ENCODE data around the gene GPRC5C. TPM values are rescaled to one million over a fixed set of nuclear protein-coding genes. Genes with fewer than 3 reads are reported as not detected.

GPRC5C gene
- total RNA-seq (under 1 TPM in 1 of 2 experiments, not detected in 1; 0.27 TPM), polyA plus RNA-seq (not detected)

- Histone ChIP-seq H3K27ac (ENCODE audit: low read depth, low read length) (peak within 1 kb of the TSS; percentile 75), H3K9me3 (ENCODE audit: low read length) (no peaks in the 10 kb centered on the region), H3K4me1 (ENCODE audit: insufficient read depth, low read length) (no peaks in the 10 kb centered on the region), H3K36me3 (ENCODE audit: insufficient read depth, low read length) (no peaks in the 10 kb centered on the region), H3K4me3 (ENCODE audit: low read length) (peak within 1 kb of the TSS; percentile 19), H3K27me3 (ENCODE audit: insufficient read depth, low read length, poor library complexity, severe bottlenecking) (peaks cover 13% of the 10 kb centered on the region)
- Mint-ChIP-seq H3K9me3 (peaks cover 0 to 5% (median 3%) of the 10 kb centered on the region in 5 donors), H3K4me3 (peak within 1 kb of the TSS in 6 of 7 donors; percentile 38 to 88 (median 72)), H3K36me3 (peaks cover 0 to 4% (median 0%) of the 10 kb centered on the region in 3 donors), H3K27me3 (peaks cover 27 to 55% of the 10 kb centered on the region in 2 donors), H3K27ac (no peak within 1 kb of the TSS), H3K4me1 (peaks cover 6 to 20% (median 15%) of the 10 kb centered on the region in 3 donors)
- ChIA-PET CTCF (interaction anchor here (1.1 kb wide), 1 partner anchor 52 kb away, joined by 3 read pairs; no protein-coding TSS in a partner anchor), POLR2A (no interaction called here)
- peak in 3 of 5 donors; percentile 19 to 62 (median 24) for DNase-seq
Measured at GRCh38 chr17:74431568-74432423, at the start of gene GPRC5C. Gene GPRC5C, plus strand, starts transcription at chr17:74432088. Its CDS starts 7,689 bp downstream, at chr17:74439777.

DNA sequence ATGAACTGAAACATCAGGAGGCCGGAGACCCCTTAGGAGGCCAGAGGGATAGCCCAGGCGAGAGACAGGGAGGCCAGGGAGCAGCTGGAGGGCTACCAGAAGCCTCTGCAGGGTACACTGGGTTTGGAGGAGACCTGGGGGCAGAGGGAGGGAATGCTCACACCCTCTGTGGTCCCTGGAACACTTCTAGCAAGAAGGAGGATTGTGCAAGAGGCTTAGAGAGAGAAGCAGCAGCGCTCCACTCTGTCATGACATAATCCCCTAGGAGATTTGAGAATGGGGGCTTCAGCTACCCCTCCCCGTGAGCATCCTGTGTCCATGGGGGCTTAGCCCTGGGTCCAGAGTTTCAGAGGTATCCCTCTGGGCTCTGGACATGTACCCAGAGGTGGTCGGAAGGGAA, 48.7 kb upstream of the GPRC5C start:
- peaks cover 0 to 2% of the 10 kb centered on the region in 2 donors for H3K27me3 Mint-ChIP-seq
- DNase-seq = no peak
- no peak overlapping the region for H3K27ac ChIP-seq (ENCODE audit: low read depth, low read length)
- ChIA-PET POLR2A (no interaction called here), CTCF (no interaction called here)
- no peaks in the 10 kb centered on the region for H3K9me3 ChIP-seq (ENCODE audit: low read length)
- H3K4me1 Mint-ChIP-seq = peaks cover 4 to 13% (median 10%) of the 10 kb centered on the region in 3 donors
- no peaks in the 10 kb centered on the region for H3K27me3 ChIP-seq (ENCODE audit: insufficient read depth, low read length, poor library complexity, severe bottlenecking)
- peaks cover 14% of the 10 kb centered on the region for H3K4me1 ChIP-seq (ENCODE audit: insufficient read depth, low read length)
- H3K4me3 ChIP-seq (ENCODE audit: low read length) = no peak overlapping the region
- no peaks in the 10 kb centered on the region for H3K36me3 Mint-ChIP-seq
- no peaks in the 10 kb centered on the region for H3K9me3 Mint-ChIP-seq
- H3K36me3 ChIP-seq (ENCODE audit: insufficient read depth, low read length) = no peaks in the 10 kb centered on the region
- peak overlapping the region in 4 of 8 donors; percentile 0 to 51 (median 14) for H3K27ac Mint-ChIP-seq
- no peak overlapping the region for H3K4me3 Mint-ChIP-seq

GRCh38 chr17:74385201-74385600, 46.7 kb upstream of the GPRC5C start:
- Histone ChIP-seq H3K27ac (ENCODE audit: low read depth, low read length) (no peak overlapping the region), H3K4me1 (ENCODE audit: insufficient read depth, low read length) (no peaks in the 10 kb centered on the region), H3K9me3 (ENCODE audit: low read length) (no peaks in the 10 kb centered on the region), H3K4me3 (ENCODE audit: low read length) (no peak overlapping the region), H3K27me3 (ENCODE audit: insufficient read depth, low read length, poor library complexity, severe bottlenecking) (no peaks in the 10 kb centered on the region), H3K36me3 (ENCODE audit: insufficient read depth, low read length) (no peaks in the 10 kb centered on the region)
- H3K27me3 Mint-ChIP-seq = peaks cover 0 to 5% of the 10 kb centered on the region in 2 donors
- H3K9me3 Mint-ChIP-seq = no peaks in the 10 kb centered on the region
- no peak for DNase-seq
- H3K4me3 Mint-ChIP-seq = no peak overlapping the region
- POLR2A ChIA-PET = no interaction called here
- H3K27ac Mint-ChIP-seq = no peak overlapping the region
- no peaks in the 10 kb centered on the region for H3K36me3 Mint-ChIP-seq
- peaks cover 0 to 5% (median 4%) of the 10 kb centered on the region in 3 donors for H3K4me1 Mint-ChIP-seq
- CTCF ChIA-PET = no interaction called here

DNA sequence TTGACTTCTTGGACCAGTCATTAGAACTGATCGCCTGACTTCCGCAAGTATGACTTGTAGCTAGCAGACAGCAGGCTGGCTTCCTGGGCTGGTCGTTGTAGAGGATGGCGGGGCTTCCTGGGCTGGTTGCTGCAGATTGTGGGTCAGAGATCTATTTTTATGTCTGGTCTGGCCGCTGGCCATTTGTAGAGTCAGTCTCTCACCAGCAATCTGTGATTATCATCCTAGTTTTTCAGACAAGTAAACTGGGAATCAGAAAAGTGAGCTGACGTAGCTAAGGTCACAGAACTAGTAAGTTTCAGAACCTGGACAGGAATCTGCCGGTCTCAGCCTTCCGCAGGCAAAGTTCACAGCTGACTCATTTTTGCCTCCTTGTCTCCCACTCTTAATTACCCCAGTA, 45.5 kb upstream of the GPRC5C start:
- ChIA-PET CTCF (no interaction called here), POLR2A (no interaction called here)
- Histone ChIP-seq H3K27me3 (ENCODE audit: insufficient read depth, low read length, poor library complexity, severe bottlenecking) (no peaks in the 10 kb centered on the region), H3K36me3 (ENCODE audit: insufficient read depth, low read length) (no peaks in the 10 kb centered on the region), H3K4me1 (ENCODE audit: insufficient read depth, low read length) (no peaks in the 10 kb centered on the region), H3K9me3 (ENCODE audit: low read length) (no peaks in the 10 kb centered on the region), H3K27ac (ENCODE audit: low read depth, low read length) (no peak overlapping the region), H3K4me3 (ENCODE audit: low read length) (no peak overlapping the region)
- H3K4me1 Mint-ChIP-seq = no peaks in the 10 kb centered on the region
- H3K27me3 Mint-ChIP-seq = peaks cover 4 to 7% of the 10 kb centered on the region in 2 donors
- H3K36me3 Mint-ChIP-seq = no peaks in the 10 kb centered on the region
- peak overlapping the region in 1 of 8 donors; percentile 51 for H3K27ac Mint-ChIP-seq
- no peak overlapping the region for H3K4me3 Mint-ChIP-seq
- no peak for DNase-seq
- no peaks in the 10 kb centered on the region for H3K9me3 Mint-ChIP-seq

GRCh38 chr17:74387365-74388218, 44.3 kb upstream of the GPRC5C start:
- no peak overlapping the region for H3K4me3 ChIP-seq (ENCODE audit: low read length)
- H3K9me3 ChIP-seq (ENCODE audit: low read length) = no peaks in the 10 kb centered on the region
- no peaks in the 10 kb centered on the region for H3K36me3 ChIP-seq (ENCODE audit: insufficient read depth, low read length)
- no peak for DNase-seq
- H3K27me3 ChIP-seq (ENCODE audit: insufficient read depth, low read length, poor library complexity, severe bottlenecking) = peaks cover 3% of the 10 kb centered on the region
- H3K4me1 ChIP-seq (ENCODE audit: insufficient read depth, low read length) = no peaks in the 10 kb centered on the region
- Mint-ChIP-seq H3K4me1 (no peaks in the 10 kb centered on the region), H3K4me3 (no peak overlapping the region), H3K27me3 (peaks cover 4 to 7% of the 10 kb centered on the region in 2 donors), H3K9me3 (no peaks in the 10 kb centered on the region), H3K36me3 (no peaks in the 10 kb centered on the region), H3K27ac (no peak overlapping the region)
- ChIA-PET POLR2A (no interaction called here), CTCF (no interaction called here)
- H3K27ac ChIP-seq (ENCODE audit: low read depth, low read length) = no peak overlapping the region

GRCh38 chr17:74389084-74389753, 42.7 kb upstream of the GPRC5C start:
- Histone ChIP-seq H3K4me1 (ENCODE audit: insufficient read depth, low read length) (no peaks in the 10 kb centered on the region), H3K27ac (ENCODE audit: low read depth, low read length) (no peak overlapping the region), H3K27me3 (ENCODE audit: insufficient read depth, low read length, poor library complexity, severe bottlenecking) (peaks cover 3% of the 10 kb centered on the region), H3K9me3 (ENCODE audit: low read length) (no peaks in the 10 kb centered on the region), H3K4me3 (ENCODE audit: low read length) (no peak overlapping the region), H3K36me3 (ENCODE audit: insufficient read depth, low read length) (no peaks in the 10 kb centered on the region)
- Mint-ChIP-seq H3K4me3 (no peak overlapping the region), H3K27ac (no peak overlapping the region), H3K36me3 (no peaks in the 10 kb centered on the region), H3K27me3 (peaks cover 7 to 12% of the 10 kb centered on the region in 2 donors), H3K4me1 (no peaks in the 10 kb centered on the region), H3K9me3 (no peaks in the 10 kb centered on the region)
- ChIA-PET POLR2A (no interaction called here), CTCF (interaction anchor here (1.1 kb wide), 1 partner anchor 19 kb away, joined by 3 read pairs; no protein-coding TSS in a partner anchor)
- no peak for DNase-seq

DNA sequence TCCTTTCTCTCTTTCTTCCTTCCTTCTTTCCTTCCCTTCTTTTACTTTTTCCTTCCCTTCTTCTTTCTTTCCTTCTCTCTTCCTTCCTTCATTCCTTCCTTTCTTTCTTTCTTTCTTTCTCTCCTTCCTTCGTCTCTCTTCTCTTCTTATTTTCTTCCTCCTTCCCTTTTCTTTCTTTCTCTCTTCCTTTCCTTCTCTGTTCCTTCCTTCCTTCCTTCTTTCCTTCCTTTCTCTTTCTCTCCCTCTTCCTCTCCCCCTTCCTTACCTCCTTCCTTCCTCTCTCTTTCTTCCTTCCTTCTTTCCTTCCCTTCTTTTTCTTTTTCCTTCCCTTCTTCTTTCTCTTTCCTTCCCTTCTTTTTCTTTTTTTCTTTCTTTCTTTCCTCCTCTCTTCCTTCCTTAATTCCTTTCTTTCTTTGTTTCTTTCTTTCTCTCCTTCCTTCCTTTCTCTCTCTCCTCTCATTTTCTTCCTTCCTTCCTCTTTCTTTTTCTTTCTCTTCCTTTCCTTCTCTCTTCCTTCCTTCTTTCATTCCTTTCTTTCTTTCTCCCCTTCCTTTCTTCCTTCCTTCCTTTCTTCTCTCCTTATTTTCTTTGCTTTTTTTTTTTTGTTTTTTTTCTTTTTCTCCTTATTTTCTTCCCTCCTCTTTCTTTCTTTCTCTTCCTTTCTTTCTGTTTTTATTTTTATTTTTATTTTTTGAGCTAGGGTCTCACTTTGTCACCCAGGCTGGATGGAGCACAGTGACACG, 41.8 kb upstream of the GPRC5C start:
- Mint-ChIP-seq H3K9me3 (no peaks in the 10 kb centered on the region), H3K4me1 (no peaks in the 10 kb centered on the region), H3K27ac (no peak overlapping the region), H3K4me3 (no peak overlapping the region), H3K36me3 (no peaks in the 10 kb centered on the region), H3K27me3 (peaks cover 7 to 10% of the 10 kb centered on the region in 2 donors)
- Histone ChIP-seq H3K27ac (ENCODE audit: low read depth, low read length) (no peak overlapping the region), H3K36me3 (ENCODE audit: insufficient read depth, low read length) (no peaks in the 10 kb centered on the region), H3K4me1 (ENCODE audit: insufficient read depth, low read length) (no peaks in the 10 kb centered on the region), H3K4me3 (ENCODE audit: low read length) (no peak overlapping the region), H3K27me3 (ENCODE audit: insufficient read depth, low read length, poor library complexity, severe bottlenecking) (peaks cover 3% of the 10 kb centered on the region), H3K9me3 (ENCODE audit: low read length) (no peaks in the 10 kb centered on the region)
- ChIA-PET POLR2A (no interaction called here), CTCF (interaction anchor here (1.1 kb wide), 1 partner anchor 20 kb away, joined by 3 read pairs; no protein-coding TSS in a partner anchor)
- no peak for DNase-seq

Measured in CD8-positive, alpha-beta memory T cell (primary cell).